HG03354 (cell line): ENCODE results near the gene ARID5B.

Source experiments
- ATAC-seq: cut with Tn5 transposase; IDR thresholded peaks from one replicate; pipeline ENCODE4 v1.9.1; 2021; ENCODE audit warnings: mild to moderate bottlenecking; ENCODE audit not compliant: unreplicated experiment, poor library complexity, severe bottlenecking

Gene ARID5B

DNA sequence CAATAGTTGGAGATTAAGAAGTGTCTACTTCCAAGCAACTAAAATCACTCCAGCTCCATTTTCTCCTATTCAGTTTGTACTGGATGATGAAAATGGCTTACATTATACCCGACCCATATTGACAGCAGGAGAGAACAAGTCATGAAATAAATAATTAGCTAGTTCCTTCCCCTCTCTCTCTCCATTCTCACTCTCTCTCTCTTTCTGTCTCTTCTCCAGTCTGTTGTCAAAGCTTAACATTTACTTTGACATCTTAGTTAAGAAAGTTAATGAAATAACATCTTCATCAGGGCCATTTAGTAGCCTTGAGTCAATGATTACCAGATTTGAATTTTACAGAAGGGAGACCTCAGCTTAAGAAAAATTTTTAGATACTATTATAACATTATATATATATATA, 138.5 kb downstream of the ARID5B start:
- no peak for ATAC-seq

DNA sequence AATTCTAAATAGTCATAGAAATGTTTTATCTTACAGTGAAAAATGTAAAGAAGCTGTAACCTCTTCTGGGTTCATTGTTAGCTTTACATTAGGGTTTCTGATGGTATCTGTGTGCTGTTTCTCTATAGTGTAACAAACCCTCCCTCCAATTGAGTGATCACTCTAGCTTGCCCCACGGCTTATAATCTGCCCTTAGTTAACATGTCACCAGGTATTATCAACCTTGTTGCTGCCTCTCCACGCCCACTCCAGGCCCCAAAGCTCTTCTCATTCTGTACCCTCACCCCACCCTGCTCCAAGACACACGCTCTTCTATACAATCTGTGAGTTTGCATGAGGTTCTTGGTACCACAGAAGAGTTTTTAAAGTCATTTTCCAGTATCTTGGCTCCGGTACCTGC, 139.4 kb downstream of the ARID5B start:
- ATAC-seq = no peak

DNA sequence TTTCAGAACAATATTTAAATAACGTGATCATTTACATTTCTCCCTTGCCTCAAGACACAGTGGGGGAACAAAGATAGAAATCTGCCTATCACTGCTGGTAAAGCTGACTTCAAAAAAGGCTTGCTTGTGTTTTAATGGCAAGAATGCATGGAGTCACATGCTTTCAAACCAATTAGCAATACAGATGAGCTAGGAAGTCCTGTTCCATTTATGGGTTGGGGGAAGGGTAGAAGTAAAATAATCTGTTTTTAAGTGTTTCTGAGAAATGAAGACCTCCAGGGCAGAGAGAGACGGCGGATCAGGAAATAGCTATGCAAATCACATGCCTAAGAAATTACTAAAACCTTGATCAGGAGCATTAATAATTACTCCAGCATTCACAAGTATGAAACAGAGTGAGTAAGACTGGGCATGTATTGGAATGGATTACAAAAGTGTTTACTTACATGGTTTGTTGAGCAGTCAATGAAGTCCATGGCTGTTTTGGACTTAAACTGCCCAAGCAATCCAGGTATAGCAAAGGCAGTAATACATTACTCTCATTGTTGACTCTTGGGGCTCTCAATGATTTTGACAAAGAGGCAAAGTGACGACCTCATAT, 142.0 kb downstream of the ARID5B start:
- ATAC-seq = no peak

DNA sequence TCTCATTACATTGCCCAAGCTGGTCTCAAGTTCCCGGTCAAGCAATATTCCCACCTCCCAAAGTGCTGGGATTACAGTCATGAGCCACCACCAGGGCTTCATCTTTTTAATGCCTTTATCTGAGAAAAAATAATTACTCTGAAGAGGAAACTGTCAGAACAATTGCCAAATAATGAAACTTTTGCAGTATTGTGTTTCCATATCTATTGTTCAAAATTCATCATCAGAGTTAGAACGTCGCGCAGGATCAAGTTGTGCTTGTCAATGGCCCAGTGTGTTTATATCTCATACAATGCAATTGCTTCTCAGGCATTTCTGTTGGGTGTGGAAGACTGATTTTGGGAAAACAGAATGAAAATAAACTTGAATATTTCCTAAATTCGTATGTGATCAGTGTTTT, 143.1 kb downstream of the ARID5B start:
- no peak for ATAC-seq

DNA sequence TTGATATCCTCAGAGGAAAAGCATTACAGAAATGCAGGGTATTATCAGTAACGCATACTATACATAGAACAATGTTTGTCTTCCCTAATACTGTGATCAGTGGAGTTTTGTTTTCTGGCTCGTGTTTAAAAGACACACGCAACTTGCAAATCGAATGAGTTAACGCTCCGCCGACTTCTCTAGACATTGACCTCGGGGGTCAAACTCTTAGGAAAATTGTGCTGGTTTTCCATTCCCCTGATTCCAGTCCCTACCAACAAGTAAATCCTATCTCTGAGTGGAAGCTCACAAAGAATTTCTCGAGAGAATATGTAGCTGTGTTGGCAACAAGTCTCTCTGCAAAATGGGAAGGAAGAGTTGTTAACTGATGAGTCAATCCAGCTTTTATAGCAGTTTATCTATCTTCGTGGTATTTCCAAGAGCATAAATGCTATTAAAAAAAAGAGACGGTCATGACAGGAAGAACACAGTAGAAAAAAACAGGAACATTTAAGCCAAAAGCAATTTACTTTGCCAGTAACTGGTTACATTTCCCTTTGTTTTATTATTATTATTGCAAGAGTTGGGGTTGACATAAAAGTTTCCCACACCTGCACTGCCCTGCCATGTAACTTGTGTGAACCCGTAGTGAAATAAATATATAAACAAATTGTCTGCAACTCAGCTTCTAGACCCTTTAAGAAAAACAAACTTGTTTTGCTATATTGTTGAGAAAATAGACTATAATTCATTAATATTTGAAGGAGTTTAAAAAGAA, 144.4 kb downstream of the ARID5B start:
- peak; percentile 13 for ATAC-seq

DNA sequence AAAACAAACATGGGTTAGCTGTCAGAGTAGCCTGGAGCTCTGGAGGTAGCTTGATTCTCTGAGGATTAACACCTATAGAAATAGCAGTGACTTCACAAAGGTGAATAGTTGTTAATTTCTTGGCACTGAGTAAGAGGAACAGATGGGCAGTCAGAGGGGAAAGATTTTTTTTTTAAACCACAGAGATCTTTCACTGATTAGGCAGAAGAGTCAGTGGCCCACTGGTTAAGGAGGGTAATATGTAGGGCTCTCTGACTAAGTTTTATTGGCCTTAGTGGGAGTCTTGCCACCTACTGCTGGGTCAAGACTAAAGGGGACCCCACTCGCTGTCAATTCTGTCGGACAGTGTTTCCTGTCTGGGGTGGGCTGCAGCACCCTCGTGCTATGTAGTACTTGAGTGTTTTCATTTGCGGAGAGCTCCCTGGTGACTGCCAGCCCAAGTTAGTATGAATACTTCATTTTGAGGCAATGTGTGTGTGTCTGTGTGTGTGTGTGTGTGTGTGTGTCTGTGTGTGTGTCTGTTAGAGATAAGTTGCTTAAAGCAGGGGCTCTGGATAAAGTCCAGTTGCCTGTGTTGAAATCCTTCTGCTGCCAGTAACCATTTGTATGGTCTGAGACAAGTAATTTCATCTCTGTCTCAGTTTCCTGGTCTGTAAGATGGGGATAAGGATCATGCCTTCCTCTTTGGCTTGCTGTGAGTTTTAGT, 145.2 kb downstream of the ARID5B start:
- peak; percentile 61 for ATAC-seq

DNA sequence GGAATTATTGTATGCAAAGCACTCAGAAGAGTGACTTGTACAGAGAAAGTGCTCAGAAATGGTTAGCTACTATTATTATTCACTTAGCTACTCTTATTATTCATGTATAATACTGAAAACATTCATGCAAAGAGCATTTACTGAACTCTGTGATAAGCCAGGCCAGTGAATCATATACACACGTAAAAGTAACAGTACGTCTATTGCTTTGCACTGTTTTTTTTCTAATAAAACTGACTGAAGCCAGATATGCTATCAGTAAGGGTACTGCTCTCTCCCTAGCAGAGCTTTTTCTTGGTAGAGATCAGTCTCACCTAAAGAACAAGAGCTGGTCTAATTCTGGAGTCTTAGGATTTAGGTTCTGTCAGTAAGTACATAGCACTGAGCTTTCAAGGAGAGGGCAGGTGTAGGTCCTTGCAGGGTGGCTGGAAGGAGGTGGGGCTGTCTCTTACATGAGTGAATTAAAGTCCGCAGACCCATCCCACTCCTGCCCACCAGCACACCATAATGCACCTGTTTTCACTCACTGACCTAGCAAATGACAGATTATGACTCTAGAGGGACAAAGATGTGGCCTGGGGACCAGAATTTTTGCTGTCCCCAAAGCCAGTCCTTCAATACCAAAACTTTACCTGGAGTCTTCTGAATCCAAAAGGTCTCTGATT, 145.9 kb downstream of the ARID5B start:
- no peak for ATAC-seq

DNA sequence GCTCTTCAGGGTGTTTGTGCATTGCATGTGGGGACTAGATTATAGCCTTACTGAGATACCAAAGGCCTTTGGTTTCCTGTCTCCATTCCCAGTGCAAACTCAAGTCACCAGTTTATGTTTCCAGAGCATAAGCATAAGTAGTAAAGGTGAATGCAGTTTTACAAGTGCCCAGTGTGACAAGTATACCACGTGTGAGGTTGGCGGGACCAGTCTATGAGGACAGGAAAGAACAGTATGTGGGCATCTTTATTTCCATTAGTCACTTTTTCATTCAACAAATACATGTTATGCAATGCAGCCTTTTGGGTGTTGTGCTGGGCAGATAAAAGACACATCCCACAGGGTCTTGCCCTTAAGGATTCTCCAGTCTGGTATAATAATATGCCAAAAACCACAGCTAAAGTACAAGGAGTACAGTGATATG, 146.5 kb downstream of the ARID5B start:
- ATAC-seq = no peak

DNA sequence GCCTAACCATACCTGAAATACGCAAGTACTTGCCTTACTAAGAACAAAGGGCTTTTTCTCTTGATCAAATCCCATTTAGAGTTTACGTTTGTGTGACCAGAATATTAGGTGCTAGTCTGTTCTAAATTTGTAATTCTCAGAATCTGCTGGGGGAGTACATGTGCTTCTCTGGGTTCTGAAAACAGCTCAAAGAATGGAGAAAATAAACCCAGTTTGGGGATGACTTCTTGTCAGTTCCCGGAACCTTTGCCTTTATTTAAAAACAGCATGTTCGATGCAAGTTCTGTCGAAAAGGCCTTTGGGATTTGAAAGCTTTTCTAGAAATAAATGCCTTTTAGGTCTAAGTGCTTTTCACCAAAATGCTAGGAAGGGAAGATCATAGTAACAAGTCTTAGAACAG, 147.0 kb downstream of the ARID5B start:
- ATAC-seq = no peak

DNA sequence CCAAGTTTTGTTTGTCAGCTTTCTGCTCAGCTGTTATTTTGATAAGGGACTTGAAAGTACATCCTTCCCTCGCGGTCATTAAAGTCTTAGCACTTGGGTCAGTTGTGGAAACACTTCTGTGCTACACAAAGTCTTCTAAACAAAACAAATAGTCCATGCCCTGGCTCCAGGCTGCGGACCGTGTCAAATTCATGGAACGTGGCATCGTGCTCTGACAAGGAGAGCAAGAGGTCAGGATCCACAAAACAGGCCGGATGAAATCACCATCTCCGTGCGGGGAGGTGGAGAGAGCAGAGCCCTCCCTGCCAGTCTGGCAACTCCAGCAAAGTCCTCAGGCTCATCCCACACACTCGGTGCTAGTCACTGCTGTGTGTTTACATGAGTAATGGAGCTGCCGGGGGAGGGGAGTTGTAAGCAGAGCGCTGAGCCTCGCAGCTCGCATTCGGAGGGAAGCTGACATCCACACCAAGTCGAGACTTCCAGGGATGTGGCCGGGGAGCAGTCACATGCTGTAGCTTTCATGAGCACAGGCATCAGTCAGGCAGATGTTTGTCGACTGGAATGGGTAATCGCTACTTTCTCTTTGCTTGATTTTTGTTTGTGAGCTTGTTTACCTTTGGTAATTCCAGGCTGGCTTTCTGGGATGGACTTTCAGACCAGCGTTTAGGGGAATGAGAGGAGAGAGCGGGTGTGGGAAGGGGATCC, 147.6 kb downstream of the ARID5B start:
- ATAC-seq = no peak

DNA sequence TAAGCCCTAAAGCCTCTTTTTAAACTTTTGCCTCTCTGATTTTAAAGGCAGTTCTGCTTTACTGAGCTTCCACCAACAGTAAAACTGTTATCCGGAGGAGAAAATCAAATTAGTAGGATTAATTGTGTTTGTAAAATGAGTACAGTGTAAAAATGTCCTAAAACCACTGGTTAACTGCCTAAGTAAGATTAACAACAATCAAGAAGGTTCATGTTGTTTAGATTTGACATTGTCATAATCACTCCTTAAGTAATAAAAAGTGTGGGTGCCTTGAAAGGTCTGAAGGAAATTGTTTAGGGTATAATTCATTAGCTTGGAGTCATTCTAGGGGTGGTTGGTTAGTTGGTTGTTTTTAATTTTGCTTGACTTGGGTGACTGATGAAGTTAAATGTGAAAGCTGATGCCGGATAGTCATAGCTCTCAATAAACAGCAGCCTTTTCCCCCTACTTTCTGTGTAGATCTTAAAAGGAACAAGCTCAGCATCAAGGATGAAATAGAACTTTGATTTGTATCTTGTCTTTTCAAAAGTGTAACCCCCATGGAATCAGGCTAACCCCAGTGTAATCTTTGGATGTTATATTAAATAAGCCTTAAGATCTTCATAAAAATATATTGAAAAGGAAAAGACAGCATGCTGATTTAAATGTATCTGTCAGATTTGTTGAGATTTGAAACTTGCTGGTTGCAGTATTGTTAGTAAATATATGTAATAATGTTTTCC, 148.3 kb downstream of the ARID5B start:
- ATAC-seq = no peak

DNA sequence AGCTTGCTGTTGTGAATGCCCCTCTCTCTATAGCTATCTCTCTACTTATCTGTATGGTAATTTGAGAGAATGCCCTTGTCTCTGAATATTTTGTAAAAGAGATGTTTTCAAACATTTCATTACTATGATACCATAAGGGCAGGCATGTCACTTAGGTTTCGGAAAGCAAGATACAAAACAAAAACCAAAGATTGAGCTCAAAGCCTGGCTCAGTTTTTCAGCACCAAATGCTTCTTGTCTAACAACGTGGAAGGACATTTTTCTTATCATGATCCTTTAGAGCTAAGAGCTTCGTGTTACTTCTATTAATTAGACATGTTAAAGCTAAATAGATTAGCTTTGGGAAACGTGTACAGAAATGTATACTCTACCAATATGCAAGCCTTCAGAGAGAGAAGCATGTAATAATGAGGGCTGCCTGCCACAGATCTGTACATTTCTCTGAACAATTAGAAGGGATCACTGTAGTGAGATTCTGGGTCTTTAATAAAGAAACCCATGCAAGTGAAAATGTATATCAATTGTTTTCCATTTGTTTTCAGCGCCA, 148.9 kb downstream of the ARID5B start:
- no peak for ATAC-seq

DNA sequence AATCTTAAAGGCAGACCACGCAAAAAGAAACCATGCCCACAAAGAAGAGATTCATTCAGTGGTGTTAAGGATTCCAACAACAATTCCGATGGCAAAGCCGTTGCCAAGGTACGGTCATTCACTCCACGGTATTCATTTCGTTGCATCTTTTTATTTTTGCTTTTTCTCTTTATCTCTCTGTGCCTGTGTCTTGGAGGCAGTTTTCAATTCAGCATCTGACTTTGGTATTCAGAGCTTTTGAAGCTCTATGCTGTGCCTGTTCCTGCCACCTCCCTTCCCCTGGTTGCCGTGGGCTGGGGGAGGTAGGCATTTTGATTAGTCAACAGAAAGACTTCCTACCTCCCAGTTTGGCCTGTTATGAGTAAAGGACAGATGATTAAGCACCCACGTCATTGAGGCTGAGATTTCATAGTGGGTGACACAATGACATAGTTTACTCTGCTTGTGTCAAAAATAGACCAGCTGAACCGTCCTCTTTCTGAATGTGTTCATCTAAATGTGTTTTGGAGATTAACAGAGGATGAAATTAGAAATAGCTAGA, 149.5 kb downstream of the ARID5B start:
- ATAC-seq = peak; percentile 51

DNA sequence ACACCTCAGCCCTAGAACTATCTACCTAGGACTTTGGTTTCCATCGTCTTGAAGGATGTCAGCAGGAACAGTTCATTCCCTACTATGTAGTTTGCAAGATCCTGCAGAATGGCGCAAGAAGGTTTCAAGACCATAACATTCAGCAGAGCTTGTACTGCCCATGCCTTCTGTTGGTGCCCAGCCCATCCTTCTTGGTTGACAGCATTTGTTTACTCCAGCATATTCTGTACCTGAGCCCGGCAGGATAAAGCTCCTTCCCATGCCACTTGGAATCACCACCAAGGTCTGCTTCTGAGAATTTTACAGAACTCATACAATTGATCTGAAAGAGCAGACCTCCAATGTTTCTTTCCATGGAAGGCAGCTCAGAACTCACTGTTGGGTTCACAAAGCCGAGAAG, 150.8 kb downstream of the ARID5B start:
- no peak for ATAC-seq

DNA sequence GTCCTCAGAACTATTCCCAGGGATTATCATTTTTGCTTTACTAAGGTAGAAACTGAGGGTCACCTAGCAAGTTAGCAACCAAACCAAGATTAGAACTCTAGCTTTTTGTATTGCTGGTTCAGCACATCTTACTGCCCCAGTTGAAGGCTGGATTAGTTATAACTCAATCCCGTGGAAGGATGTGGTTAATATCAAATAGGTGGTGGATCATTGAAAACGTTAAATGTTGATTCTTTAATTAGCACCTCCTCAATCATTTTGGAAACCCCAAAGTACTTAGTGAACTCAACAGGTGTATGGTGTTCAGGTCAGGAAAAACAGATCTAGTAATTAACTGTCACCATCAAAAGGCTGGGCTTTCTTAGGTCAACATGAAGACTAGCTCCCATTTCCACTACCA, 152.4 kb downstream of the ARID5B start:
- ATAC-seq = no peak

DNA sequence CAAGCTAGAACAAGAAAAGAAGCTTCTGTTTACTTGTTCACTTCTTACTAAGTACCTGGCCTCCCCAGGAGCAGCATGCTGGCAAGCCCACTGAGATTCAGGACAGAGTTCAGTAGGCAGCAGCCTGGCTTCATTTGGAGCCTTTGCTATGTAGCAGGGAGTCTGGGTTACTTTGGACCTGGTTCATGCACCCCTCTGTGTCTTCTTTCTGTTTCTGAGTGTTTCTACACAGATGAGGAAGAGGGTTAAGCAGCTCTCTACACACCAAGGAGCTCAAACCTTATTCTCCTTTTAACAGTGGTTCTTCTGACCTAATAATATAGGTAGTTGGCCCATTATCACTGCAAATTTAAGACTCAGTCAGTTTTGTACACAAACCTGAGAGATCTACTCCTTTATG, 152.9 kb downstream of the ARID5B start:
- ATAC-seq = peak; percentile 27

DNA sequence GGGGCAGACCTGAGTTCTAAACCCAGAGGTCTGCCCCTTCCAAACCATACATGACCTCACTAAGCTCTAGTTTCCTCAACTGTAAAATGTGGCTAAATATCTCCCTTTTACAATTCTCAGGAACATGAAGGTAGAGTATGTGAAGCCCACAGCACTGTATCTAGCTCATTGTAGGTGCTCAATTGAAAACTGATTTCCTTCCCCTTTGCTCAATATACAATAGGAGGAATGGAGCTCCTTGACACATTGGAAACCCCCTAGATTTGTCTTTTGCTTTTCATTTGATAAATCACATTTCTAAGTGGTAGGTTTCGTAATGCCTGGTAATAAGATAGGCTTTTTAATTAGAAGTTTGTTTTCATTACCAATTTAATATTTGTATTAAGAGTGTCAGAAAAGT, 153.3 kb downstream of the ARID5B start:
- peak; percentile 40 for ATAC-seq

DNA sequence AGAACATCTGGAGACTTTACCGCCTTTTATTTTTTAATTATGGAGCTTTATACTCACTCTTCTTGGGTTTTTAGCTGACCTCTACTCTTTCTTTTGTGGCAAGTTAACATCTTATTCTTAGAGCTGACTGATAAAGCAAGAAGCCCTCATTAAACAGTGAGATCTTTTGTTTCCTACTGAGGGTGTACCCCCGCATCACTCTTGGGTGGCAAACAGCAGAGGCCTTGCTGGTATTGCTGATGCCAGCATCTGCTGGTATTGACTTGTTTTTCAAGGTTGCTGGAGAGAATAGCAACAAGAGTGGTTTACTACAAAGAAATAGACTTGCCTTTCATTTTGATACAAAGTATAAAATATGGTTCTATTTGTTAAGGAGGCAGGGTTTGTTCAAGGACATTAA, 154.7 kb downstream of the ARID5B start:
- ATAC-seq = no peak

DNA sequence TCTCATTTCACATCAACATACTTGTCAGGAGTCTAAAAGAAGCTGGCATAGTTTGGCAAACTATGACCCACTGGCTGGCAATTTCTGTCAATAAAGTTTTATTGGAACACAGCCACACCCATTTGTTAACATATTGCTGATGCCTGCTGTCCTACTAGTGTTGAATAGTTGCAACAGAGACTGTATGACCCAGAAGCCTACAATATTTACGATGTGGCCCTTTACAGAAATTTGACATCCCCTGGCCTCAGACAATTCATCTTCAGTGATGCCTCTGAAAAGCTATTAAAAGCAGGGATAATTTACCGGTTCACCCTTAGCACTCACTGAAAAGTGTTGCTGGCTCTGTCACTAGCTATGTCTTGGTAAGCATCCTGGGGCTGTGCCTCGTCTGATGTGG, 155.2 kb downstream of the ARID5B start:
- ATAC-seq = no peak
